ENCODE data around the gene ATXN7L1. TPM values are rescaled to one million over a fixed set of nuclear protein-coding genes. Genes with fewer than 3 reads are reported as not detected.

Gene ATXN7L1
- total RNA-seq, 1 donor from 2014 or later = 2.3 TPM

DNA sequence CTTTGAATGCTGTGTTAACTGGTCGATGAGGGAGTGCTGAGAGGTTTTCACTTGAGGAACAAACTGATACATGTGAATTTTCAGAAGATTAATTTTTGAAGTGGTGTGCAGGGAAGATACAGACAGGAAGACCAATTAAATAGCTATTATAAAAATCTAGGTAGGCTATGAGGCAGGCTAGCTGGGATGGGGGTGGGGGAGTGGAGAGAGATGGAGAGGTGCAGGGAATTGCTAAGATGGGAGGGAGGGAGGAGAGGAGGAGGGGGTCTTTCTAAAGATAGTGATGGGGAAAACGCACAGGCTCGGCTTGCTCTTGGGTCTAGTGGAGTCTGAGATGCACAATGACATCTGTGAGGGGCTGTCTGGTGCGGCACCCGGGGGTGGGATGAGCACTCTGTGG lies 15.2 kb downstream of the ATXN7L1 start:
- H3K4me3 ChIP-seq (ENCODE audit: low read depth, low read length) = no peak overlapping the region
- TF ChIP-seq, protein P1, sequence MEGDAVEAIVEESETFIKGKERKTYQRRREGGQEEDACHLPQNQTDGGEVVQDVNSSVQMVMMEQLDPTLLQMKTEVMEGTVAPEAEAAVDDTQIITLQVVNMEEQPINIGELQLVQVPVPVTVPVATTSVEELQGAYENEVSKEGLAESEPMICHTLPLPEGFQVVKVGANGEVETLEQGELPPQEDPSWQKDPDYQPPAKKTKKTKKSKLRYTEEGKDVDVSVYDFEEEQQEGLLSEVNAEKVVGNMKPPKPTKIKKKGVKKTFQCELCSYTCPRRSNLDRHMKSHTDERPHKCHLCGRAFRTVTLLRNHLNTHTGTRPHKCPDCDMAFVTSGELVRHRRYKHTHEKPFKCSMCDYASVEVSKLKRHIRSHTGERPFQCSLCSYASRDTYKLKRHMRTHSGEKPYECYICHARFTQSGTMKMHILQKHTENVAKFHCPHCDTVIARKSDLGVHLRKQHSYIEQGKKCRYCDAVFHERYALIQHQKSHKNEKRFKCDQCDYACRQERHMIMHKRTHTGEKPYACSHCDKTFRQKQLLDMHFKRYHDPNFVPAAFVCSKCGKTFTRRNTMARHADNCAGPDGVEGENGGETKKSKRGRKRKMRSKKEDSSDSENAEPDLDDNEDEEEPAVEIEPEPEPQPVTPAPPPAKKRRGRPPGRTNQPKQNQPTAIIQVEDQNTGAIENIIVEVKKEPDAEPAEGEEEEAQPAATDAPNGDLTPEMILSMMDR (conservative IDR thresholded peaks at IDR 0.05; ENCODE audit: low read depth, low read length) = no peak
- no peak for DNase-seq (ENCODE audit: low read depth)

DNA sequence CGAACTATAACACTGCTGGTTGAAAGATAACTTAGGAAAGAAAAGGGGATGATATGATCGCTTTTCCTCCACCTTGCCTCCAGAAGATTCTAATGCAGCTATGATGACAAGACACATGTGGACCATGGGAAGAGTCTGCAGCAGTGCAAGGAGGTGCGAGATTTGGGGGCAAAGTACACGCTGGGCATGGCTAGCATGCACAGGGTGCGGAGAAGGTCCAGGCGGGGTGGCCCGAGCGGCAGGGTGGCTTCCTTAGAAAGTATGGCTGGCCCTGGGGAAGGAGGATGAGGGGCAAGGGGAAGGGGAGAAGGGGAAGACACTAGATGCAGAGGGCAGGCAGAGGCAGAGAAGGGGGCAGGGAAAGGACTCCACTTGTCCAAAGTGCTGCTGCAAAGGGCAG lies 15.6 kb downstream of the ATXN7L1 start:
- TF ChIP-seq, protein P1 (conservative IDR thresholded peaks at IDR 0.05; ENCODE audit: low read depth, low read length) = no peak
- DNase-seq (ENCODE audit: low read depth) = no peak
- H3K4me3 ChIP-seq (ENCODE audit: low read depth, low read length) = no peak overlapping the region

DNA sequence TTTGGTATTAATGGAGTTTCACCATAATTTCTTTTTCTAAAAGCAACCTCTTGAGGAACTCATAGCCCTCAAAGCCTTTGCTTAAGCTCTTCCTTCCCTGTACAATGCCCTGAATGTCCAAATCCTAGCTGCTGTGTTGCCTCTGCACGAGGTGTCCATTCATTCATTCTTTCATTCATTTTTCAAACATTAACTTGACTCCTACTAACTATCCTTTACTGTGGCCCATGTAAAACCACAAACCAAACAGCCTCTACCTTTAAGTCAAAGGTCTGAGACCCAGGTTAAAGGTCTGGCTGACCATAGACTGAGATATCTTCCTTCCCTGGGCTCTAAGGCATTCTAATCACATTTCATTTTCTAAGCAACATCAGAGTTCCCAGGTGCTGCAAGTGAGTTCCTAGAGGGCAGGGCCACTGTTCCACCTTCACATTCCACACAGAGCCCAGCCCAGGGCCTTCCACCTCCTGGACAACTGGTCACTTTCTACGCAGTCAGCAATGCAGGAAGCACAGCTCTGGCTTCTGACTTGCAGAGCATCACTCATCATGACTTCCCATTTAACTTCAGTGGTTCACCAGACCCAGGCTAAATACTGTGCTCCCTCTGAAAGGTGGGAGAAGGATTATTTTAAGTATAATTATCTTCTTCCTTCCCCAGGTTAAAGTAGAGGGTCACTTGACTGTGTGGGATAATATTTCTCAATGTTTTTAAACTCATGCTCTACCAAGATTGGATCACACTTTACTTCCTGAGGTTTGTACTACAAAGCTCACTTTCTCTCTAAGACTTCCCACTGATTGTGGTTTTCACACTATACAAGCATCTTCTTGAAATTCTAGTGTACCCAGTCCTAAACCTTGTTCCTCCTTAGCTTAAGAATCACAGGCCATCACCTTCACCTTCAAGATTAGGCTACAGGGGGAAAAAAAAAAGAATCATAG lies 19.1 kb downstream of the ATXN7L1 start:
- DNase-seq (ENCODE audit: low read depth) = no peak
- TF ChIP-seq, protein P1 (conservative IDR thresholded peaks at IDR 0.05; ENCODE audit: low read depth, low read length) = no peak
- H3K4me3 ChIP-seq (ENCODE audit: low read depth, low read length) = no peak overlapping the region

DNA sequence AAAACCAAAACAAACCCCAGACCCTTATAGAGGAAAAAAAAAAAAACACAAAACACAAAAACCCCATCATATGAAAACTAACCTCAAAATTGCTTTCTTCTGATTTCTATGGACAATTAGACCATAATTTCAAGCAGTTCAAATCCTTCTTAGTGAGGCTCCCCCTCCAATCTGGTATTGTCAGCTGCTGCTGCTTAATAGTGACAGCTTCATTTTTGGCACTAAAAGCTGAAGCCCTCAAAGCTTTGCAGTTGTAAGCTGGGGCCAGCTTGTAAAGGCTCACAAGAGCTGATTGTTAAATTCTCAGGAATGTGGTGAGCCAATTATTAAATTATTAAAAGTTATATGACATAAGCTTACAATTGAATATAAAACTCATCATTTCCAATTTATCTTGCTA lies 21.9 kb downstream of the ATXN7L1 start:
- no peak for DNase-seq (ENCODE audit: low read depth)
- TF ChIP-seq, protein P1 (conservative IDR thresholded peaks at IDR 0.05; ENCODE audit: low read depth, low read length) = no peak
- no peak overlapping the region for H3K4me3 ChIP-seq (ENCODE audit: low read depth, low read length)

DNA sequence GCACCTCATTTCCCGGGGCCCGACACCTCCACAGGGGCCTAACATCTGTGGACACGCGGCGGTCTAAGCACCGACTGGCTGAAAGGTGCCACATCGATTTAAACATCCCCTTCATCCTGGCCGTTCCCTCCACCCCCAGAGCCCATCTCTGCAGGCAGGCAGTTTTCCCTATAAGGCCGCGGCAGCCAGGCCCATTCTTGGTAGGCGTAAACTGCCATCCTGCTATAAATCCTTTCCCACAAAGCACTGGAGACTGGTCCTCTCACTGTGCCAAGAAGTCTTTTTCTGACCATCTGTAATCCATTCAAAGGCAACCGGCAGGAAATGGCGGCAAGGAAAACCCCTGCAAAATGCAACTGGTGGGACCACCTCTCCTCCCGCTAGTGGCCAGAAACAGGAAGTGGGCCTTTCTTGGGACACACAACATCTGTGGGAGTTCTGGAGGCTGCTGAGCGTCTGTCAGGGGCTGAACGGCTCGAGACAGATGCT lies 22.4 kb downstream of the ATXN7L1 start:
- H3K4me3 ChIP-seq (ENCODE audit: low read depth, low read length) = no peak overlapping the region
- TF ChIP-seq, protein P1 (conservative IDR thresholded peaks at IDR 0.05; ENCODE audit: low read depth, low read length) = no peak
- DNase-seq (ENCODE audit: low read depth) = no peak

DNA sequence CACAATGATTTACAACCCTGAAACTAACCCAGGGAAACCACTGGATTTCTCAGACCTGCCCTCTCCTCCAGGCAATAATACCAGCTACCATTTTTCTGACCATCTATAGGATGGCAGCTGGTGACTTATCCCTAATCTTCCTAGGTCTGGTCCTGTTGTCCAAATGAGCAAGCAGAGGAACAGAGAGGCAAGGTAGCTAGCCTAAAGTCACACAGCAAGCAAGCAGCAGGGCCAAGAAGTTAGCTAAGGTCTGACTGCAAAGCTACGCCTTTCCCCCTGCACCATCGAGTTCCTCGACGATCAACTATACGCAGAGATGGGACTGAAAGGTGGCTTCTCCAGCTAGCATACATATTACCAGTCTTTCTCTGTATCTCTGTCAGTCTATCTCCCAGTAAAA lies 25.3 kb downstream of the ATXN7L1 start:
- TF ChIP-seq, protein P1 (conservative IDR thresholded peaks at IDR 0.05; ENCODE audit: low read depth, low read length) = no peak
- no peak overlapping the region for H3K4me3 ChIP-seq (ENCODE audit: low read depth, low read length)
- DNase-seq (ENCODE audit: low read depth) = no peak

Measured in epithelial cell of proximal tubule (primary cell).